ENCODE measurements around the gene WDR45B. TPM values are rescaled to one million over a fixed set of nuclear protein-coding genes. Genes with fewer than 3 reads are reported as not detected.
A peak's percentile ranks its signal among the peaks of the same experiment; 100 is the strongest.

The WDR45B gene
- total RNA-seq, 2 donors from 2014 or later: 97.8 to 146 TPM

DNA sequence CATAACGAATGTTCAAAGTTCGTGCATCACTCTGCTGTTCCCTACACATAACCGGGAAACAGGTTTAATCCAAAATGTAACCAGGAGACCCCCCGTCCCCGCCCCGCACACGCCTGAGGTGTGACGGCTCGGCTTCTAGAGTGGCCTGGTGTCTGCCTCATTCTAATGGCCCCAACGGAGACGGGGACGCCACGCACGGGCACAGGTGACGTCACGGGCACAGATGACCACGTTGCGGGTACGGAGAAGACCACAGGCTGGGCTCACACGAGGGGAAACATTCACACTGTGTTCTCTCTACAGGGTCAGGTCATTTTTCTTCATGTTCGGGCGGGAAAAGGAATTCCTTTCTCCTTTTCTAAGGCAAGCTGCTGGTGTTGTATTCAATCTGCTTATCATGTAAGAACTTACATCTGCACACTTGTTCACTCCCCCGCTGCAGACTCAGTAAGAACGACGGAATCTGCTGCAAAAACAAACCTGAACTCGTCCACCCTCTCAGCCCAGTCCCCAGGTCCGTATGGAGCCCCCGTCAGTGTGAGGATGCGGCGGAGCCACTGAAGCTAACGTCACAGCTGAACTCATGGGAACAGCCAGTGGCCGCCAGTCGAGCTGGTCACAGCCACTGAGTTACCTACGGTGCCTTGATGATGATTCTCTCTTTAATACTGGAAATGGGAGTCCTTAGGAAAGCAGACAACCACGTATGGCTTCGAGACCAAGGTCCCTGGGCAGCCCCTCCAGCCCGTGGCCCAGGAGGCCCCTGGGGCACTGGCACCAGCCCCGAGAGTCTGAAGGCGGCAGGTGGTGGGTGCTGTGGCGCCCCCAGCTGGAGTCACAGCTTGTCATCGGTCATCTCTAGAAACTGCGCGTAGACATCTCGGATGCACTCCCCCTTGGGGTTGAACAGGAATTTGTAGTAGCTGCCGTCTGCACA, 32.9 kb downstream of the WDR45B start:
- no peak overlapping the region for H3K4me3 ChIP-seq
- intact Hi-C loops (cut with DNase I): no loop called here
- H3K9me3 ChIP-seq: no peaks in the 10 kb centered on the region
- H3K27ac ChIP-seq: peak overlapping the region in 1 of 2 donors; percentile 65
- DNase-seq (ENCODE audit: low spot score): no peak
- TF ChIP-seq, protein P1, sequence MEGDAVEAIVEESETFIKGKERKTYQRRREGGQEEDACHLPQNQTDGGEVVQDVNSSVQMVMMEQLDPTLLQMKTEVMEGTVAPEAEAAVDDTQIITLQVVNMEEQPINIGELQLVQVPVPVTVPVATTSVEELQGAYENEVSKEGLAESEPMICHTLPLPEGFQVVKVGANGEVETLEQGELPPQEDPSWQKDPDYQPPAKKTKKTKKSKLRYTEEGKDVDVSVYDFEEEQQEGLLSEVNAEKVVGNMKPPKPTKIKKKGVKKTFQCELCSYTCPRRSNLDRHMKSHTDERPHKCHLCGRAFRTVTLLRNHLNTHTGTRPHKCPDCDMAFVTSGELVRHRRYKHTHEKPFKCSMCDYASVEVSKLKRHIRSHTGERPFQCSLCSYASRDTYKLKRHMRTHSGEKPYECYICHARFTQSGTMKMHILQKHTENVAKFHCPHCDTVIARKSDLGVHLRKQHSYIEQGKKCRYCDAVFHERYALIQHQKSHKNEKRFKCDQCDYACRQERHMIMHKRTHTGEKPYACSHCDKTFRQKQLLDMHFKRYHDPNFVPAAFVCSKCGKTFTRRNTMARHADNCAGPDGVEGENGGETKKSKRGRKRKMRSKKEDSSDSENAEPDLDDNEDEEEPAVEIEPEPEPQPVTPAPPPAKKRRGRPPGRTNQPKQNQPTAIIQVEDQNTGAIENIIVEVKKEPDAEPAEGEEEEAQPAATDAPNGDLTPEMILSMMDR (IDR thresholded peaks at IDR 0.05): no peak
- TF ChIP-seq POLR2AphosphoS5 (IDR thresholded peaks at IDR 0.05) (no peak), POLR2A (IDR thresholded peaks at IDR 0.05) (no peak)
- no peaks in the 10 kb centered on the region for H3K4me1 ChIP-seq (replicated peaks)
- no peaks in the 10 kb centered on the region for H3K27me3 ChIP-seq (replicated peaks; ENCODE audit: insufficient read depth)
- WGBS: 87% methylated on average over 45 of the region's 45 CpGs
- peaks cover 6 to 15% of the 10 kb centered on the region in 2 donors for H3K36me3 ChIP-seq

DNA sequence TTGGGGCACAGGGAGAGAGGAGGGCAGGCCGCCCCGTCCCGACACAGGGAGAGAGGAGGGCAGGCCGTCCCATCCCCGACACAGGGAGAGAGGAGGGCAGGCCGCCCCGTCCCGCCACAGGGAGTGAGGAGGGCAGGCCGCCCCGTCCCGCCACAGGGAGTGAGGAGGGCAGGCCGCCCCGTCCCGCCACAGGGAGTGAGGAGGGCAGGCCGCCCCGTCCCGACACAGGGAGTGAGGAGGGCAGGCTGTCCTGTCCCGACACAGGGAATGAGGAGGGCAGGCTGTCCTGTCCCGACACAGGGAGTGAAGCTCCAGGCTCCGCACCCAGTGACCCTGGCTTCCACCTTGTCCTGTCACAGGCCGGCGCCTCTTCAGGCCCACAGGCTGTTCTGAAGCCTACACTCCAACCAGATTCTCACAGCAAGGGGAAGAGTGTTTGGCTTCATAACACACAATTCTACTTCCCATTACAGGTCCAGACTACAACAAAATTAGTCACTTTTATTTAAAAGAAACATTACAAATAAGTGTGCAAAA, 34.1 kb downstream of the WDR45B start:
- no peak for DNase-seq (ENCODE audit: low spot score)
- WGBS: 50% methylated on average over 7 of the region's 22 CpGs
- H3K9me3 ChIP-seq: no peaks in the 10 kb centered on the region
- no peak overlapping the region for H3K4me3 ChIP-seq
- TF ChIP-seq POLR2A (IDR thresholded peaks at IDR 0.05): no peak
- TF ChIP-seq, protein P1 (IDR thresholded peaks at IDR 0.05): no peak
- TF ChIP-seq POLR2AphosphoS5 (IDR thresholded peaks at IDR 0.05): no peak
- peaks cover 6 to 15% of the 10 kb centered on the region in 2 donors for H3K36me3 ChIP-seq
- H3K27me3 ChIP-seq (replicated peaks; ENCODE audit: insufficient read depth): no peaks in the 10 kb centered on the region
- H3K27ac ChIP-seq: peak overlapping the region; percentile 16 to 65
- intact Hi-C loops (cut with DNase I): no loop called here
- H3K4me1 ChIP-seq (replicated peaks): no peaks in the 10 kb centered on the region

DNA sequence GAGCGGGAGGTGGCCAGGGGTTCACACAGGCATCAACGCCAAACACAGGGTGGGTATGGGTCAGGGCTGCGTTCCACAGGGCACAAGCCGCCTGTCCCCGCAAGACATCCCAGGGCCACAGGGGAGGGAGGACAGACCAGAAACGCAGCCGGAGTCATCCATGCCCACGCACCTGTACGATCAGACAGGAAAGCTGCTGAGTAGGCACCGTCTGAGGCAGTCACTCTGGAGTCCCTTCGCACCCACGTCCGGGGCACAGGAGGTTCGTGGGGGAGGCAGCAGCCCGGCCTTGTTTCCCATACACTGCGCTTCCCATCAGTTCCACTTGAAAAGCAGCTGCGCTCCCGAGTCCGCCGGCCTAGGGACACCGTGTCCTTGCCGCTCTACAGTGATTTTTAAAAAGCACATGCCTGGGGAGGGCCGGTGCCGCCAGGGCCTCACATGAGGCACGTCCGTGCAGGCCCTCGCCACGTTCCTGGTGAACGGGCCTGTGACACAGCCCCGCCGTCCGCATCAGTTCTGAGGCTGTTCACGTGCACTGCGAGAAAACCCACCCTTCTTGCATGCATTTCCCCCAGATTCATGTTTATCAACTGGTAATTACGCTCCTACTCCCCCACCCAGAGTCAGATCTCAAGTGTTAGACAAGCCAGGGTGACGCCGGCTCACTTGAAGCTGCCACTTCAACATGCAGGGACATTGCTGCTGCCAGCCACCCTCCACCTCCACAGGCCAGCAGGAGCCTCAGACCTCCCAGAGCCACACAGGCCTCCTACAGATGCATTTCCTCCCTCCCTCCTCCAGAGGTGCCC, 34.8 kb downstream of the WDR45B start:
- TF ChIP-seq POLR2A (IDR thresholded peaks at IDR 0.05) (no peak), POLR2AphosphoS5 (IDR thresholded peaks at IDR 0.05) (peak; percentile 19)
- Histone ChIP-seq H3K4me1 (replicated peaks) (no peaks in the 10 kb centered on the region), H3K9me3 (no peaks in the 10 kb centered on the region), H3K36me3 (peaks cover 6 to 12% of the 10 kb centered on the region in 2 donors), H3K27ac (peak overlapping the region; percentile 16 to 65), H3K4me3 (no peak overlapping the region), H3K27me3 (replicated peaks; ENCODE audit: insufficient read depth) (no peaks in the 10 kb centered on the region)
- intact Hi-C loops (cut with DNase I): no loop called here
- peak; percentile 61 for DNase-seq (ENCODE audit: low spot score)
- WGBS: 59% methylated on average over 37 of the region's 37 CpGs

DNA sequence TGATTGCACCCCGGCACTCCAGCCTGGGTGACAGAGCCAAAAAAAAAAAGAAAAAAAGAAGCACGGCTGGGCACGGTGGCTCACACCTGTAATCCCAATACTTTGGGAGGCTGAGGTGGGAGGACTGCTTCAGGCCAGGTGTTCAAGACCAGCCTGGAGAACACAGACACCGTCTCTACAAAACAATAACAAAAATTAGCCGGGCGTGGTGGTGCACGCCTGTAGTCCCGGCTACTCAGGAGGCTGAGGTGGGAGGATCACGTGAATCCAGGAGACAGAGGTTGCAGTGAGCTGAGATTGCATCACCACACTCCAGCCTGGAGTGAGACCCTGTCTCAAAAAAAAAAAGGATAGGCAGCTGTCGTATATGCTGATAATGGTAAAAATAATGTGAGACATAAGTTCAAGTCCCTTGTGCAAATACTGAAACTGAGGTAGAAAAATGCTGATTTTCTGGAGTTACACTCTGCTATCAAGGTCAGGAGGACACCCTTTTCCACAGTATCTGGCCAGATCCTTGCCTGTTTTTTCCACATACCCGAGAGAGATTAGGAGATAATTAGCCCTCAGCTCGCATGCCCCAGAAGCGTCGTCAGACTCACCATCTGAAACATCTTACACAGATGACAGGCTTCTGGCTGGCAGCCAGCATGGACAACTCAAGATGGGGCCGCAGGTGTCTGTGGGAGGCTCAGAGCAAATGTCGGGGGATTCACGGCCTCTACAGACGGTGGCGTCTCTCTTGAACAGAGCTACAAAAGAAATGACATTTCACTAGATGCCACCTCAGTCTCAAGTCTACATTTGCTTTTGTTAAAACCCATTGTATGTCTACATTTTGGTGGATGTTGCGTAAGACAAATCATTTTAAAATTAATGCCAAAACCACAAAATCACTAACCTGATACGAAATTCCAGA, 36.8 kb downstream of the WDR45B start:
- Histone ChIP-seq H3K27me3 (replicated peaks; ENCODE audit: insufficient read depth) (no peaks in the 10 kb centered on the region), H3K9me3 (no peaks in the 10 kb centered on the region), H3K4me3 (no peak overlapping the region), H3K27ac (no peak overlapping the region), H3K4me1 (replicated peaks) (no peaks in the 10 kb centered on the region), H3K36me3 (peaks cover 0 to 6% of the 10 kb centered on the region in 2 donors)
- intact Hi-C loops (cut with DNase I): no loop called here
- no peak for DNase-seq (ENCODE audit: low spot score)
- TF ChIP-seq, protein P1 (IDR thresholded peaks at IDR 0.05): no peak
- TF ChIP-seq POLR2A (IDR thresholded peaks at IDR 0.05) (no peak), POLR2AphosphoS5 (IDR thresholded peaks at IDR 0.05) (no peak)
- WGBS: 72% methylated on average over 21 of the region's 21 CpGs

Measured in prostate gland (tissue), 2 donors.